Measurements from ENCODE around the gene TMEM100.

DNA sequence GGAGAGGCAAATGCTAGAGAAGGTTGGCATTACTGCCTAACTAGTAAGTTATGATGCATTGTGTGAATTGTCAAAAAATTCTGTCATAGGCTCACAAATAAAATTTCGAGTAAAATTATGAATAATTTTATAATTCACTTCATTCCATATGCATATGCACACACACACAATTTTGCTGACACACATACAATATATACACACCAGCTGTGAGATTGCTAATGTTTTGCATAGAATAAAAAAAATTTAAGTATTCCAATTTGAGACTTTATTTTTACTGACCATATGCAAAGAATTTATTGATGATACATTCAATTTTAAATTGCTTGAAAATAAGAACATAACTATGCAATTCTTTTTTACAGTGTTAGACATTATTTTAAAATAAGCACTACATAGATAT is 6.8 kb upstream of the TMEM100 start:
- TF ChIP-seq, protein P1, sequence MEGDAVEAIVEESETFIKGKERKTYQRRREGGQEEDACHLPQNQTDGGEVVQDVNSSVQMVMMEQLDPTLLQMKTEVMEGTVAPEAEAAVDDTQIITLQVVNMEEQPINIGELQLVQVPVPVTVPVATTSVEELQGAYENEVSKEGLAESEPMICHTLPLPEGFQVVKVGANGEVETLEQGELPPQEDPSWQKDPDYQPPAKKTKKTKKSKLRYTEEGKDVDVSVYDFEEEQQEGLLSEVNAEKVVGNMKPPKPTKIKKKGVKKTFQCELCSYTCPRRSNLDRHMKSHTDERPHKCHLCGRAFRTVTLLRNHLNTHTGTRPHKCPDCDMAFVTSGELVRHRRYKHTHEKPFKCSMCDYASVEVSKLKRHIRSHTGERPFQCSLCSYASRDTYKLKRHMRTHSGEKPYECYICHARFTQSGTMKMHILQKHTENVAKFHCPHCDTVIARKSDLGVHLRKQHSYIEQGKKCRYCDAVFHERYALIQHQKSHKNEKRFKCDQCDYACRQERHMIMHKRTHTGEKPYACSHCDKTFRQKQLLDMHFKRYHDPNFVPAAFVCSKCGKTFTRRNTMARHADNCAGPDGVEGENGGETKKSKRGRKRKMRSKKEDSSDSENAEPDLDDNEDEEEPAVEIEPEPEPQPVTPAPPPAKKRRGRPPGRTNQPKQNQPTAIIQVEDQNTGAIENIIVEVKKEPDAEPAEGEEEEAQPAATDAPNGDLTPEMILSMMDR (IDR thresholded peaks at IDR 0.05) = no peak
- TF ChIP-seq ZFX (IDR thresholded peaks at IDR 0.05; ENCODE audit: borderline replicate concordance) = no peak
